Eye (tissue), 1 donor: Measurements from ENCODE around the gene ALMS1.
"Not testable (repeated sequence)": the region's sequence is repeated elsewhere in the genome, so short reads cannot be mapped to it uniquely, and the experiment has no call there.

Experiments
- DNase-seq: peaks from one replicate; pipeline ENCODE4 v3.0.0-alpha.2; 2015

Gene ALMS1

DNA sequence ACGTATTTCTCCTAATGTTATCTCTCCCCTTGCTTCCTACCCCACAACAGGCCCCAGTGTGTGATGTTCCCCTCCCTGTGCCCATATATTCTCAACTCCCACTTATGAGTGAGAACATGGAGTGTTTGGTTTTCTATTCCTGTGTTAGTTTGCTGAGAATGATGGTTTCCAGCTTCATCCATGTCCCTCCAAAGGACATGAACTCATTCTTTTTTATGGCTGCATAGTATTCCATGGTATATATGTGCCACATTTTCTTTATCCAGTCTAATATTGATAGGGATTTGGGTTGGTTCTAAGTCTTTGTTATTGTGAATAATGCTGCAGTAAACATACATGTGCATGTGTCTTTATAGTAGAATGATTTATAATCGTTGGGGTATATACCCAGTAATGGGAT, 119.2 kb downstream of the ALMS1 start:
- not testable (repeated sequence) for DNase-seq

- not testable (repeated sequence) for DNase-seq
Observed at GRCh38 chr2:73510470-73510869, 124.8 kb downstream of the ALMS1 start.

DNA sequence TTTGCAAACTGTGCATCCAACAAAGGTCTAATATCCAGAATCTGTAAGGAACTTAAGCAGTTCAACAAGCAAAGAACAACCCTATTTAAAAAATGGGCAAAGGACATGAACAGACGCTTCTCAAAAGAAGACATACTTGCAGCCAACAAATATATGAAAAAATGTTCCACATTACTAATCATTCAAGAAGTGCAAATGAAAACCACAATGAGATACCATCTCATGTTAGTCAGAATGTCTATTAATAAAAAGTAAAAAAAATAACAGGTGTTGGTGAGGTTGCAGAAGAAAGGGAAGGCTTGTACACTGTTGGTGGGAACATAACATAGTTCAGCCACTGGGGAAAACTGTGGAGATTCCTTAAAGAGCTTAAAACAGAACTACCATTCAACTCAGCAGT, 130.4 kb downstream of the ALMS1 start:
- no peak for DNase-seq

DNA sequence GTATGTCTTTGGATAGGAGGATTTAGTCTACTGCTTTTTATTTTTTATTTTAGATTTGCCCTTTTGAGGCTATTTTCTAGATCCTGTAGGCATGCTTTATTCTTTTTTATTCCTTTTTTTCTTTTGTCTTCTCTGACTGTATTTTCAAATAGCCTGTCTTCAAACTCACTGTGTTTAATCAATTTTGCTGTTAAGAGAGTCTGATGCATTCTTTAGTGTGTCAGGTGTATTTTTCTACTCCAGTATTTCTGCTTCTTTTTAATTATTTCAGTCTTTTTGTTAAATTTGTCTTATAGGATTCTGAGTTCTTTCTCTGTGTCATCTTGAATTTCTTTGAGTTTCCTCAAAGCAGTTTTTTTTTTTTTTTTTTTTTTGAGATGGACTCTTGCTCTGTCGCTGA, 143.1 kb downstream of the ALMS1 start:
- no peak for DNase-seq

GRCh38 chr2:73530773-73531172, 145.1 kb downstream of the ALMS1 start:
- not testable (repeated sequence) for DNase-seq

DNA sequence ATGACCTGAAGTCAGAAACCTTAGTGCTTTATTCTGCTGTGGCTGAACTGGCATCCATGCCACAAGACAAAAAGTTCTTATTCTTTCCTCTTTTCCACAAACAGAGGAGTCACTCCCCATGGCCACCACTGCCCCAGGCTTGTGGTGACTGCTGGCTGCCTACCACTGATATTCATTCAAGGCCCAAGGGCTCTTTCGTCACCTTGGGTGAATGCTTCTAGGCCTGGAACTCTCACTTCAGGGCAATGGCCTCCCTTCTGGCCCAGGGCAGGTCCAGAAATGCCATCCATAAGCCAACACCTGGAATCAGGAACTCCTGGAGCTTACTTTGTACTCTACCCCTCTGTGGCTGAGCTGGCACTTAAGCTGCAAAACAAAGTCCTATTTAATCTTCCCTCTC, 146.7 kb downstream of the ALMS1 start:
- no peak for DNase-seq

DNA sequence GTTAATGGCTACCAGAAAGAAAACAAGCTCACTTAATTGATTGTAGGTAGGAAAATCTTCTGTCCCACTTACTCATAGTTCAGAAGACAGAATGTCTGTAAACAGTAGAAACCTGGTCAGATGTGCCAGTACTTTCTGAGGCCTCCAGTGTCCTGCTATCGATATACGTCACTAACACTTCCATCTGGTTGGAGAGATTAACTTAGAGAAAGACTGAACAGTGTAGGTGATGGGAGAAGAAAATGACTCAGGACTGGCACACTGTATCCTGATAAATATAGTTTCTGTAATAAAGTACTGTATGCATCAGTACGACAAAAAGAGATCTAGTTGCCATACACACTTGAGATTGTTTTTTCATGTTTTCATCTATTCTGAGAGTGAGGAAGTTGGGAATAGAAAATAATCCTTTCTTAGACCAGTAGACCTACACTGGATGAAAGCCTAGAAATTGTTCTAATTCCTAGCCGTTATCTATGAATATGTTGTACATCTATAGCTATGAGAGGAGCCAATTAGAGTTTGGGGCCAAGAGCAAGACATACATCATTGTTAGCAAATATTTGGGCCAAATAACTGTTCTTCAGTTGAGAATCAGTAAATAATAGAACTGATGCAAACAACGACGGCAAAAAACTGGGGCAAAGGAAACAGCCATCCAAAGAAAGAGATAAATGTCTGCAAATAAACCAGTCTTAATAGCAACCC, 150.7 kb downstream of the ALMS1 start:
- no peak for DNase-seq

- peak; percentile 15 for DNase-seq
Observed at GRCh38 chr2:73560875-73561274, 175.2 kb downstream of the ALMS1 start.

- DNase-seq: no peak
Observed at GRCh38 chr2:73561422-73561821, 175.8 kb downstream of the ALMS1 start.

DNA sequence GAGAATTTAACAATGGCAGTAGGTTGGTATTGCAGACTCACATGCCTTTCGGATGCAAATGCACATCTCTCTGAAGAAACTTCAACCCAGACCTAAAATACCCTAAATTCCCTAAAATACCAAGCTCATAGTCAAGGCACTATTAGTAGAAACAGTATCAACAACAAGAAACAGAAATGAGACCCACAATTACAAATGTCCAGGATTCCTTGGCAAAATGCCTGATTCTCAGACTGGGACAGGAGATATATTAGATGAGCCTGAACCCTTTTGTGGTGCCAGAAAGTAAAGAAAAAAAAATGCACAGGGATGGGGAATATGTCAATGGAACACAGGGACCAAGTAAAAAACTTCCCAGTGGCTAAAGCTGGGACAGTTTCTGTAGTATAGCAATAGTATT, 179.3 kb downstream of the ALMS1 start:
- no peak for DNase-seq

- DNase-seq: no peak
Observed at GRCh38 chr2:73566288-73566878, 180.7 kb downstream of the ALMS1 start.

DNA sequence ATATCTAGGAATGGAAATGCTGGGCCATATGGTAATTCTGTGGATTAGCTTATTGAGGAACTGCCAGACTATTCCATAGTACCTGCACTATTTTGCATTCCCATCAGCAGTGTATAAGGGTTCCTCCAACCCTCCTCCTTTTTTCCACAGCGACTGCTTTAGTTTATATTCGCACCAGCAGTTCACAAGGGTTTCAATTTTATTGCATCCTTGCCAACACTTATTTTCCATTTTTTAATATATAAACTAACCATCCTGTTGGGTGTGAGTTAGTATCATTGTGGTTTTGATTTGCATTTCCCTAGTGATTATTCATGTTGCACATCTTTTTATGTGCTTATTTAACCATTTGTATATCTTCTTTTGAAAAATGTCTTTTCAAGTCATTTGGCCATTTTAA, 189.6 kb downstream of the ALMS1 start:
- DNase-seq: no peak

GRCh38 chr2:73582364-73582763, 196.7 kb downstream of the ALMS1 start:
- DNase-seq: no peak

- no peak for DNase-seq
Observed at GRCh38 chr2:73588177-73588576, 202.5 kb downstream of the ALMS1 start.

DNA sequence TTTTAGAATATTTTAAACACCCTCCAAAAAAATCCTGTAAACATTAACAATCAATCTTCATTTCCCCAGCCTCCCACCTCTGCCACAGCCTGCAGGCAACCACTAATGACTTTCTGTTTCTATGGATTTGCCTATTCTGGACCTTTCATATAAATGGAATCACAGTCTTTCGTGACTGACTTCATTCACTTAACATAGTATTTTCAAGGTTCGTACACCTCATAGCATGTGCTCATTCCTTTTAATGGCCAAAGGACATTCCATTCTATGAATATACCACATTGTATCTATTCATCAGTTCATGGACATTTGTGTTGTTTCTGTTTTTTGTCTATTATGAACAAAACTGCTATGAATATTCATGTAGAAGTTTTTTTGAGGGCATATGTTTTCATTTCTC, 208.0 kb downstream of the ALMS1 start:
- no peak for DNase-seq

GRCh38 chr2:73594251-73594650, 208.6 kb downstream of the ALMS1 start:
- no peak for DNase-seq

DNA sequence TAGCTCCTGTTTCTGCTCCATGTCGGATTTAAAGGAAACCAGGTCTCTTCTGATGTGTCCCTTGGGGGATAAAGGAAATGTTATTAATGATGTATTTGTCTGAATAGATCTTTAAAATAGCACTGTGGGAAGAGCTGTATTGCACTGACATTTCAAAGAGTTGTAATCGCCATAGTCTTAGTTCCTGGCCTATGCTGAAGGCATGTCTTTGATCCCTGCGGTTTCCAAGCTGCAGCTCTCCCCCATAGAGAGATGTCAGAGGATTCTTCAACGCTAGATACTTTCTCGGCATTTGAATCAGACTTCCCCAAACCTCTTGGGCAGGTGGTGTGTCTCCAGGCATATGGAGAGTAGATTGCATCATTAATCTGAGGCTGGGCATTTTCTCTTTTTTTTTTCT, 216.1 kb downstream of the ALMS1 start:
- no peak for DNase-seq

DNA sequence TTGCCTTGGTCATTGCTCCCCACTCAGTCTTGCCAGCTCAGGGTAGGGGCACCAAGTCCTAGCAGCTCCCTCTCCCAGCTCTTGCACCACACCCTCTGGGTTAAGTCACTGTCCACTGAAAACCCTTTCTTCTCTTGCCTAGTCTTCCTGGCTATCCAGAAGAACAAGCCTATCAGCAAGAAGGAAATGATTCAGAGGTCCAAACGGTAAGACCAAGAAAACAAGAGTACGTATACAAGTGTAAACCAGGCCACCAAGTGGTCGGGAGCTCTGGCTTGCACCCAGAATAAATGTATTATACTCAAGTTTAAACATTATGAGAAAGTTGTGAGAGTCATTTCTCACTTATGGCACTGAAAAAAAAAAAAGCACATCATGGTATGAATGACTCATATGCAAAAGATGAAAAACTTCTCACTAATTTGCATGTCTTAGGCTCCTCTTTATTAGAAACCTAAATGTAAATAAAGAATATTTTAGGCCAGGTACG, 217.5 kb downstream of the ALMS1 start:
- DNase-seq: not testable (repeated sequence)

DNA sequence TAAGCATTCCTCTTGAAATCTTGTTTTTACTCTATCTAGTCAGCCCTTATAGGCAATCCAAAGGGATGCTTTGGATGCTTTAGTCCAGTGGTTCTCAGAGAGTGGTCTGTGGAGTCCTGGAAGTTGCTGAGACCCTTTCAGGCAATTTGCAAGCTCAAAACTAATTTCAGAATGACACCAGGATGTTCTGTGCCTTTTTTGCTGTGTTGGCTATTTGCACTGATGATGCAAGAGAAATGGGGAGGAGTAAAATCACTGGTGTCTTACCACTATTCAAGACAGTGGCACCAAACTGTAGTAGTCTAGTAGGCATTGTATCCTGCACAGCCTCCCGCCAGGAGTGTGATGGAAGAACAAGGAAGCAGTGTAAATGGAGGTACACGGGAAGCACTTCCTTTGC, 219.0 kb downstream of the ALMS1 start:
- not testable (repeated sequence) for DNase-seq

DNA sequence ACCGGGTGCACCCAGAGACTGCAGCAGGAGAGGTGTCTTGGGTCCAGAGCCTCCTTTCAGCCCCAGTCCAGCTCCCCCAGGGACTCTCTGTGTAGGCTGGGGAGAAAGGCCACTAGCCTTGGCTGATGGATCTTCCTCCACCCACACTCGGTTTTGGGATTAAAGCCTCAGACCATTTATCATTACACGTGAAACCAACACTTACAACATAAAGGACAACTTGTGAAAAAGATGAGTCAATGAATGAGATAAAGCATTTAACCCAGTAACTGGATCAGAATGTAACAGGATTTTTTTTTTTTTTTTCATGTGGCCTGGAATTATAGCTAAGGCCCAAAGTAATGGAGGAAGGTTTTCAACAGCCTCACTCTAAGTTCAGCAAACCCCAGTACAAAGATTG, 224.5 kb downstream of the ALMS1 start:
- no peak for DNase-seq

DNA sequence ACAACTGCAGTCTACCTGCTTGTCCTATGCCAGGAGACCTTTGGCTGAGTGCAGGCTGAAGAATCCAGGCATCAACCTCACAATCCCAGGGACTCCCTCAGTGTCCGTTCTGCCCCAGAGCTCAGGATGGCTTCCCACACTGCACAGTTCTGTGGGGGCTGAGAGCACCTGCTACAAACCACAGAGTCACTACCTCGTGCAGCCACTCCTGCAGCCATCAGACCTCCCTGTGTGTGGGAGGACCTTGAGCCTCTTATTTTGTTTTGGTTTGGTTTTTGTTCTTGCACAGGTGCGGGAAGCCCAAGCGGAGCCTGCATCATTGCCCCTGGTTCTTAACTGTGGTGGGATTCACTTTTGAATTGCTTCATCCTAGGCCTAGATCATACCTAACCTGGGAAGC, 225.6 kb downstream of the ALMS1 start:
- no peak for DNase-seq

- no peak for DNase-seq
Observed at GRCh38 chr2:73611867-73612266, 226.2 kb downstream of the ALMS1 start.

- no peak for DNase-seq
Observed at GRCh38 chr2:73614105-73614504, 228.5 kb downstream of the ALMS1 start.

DNA sequence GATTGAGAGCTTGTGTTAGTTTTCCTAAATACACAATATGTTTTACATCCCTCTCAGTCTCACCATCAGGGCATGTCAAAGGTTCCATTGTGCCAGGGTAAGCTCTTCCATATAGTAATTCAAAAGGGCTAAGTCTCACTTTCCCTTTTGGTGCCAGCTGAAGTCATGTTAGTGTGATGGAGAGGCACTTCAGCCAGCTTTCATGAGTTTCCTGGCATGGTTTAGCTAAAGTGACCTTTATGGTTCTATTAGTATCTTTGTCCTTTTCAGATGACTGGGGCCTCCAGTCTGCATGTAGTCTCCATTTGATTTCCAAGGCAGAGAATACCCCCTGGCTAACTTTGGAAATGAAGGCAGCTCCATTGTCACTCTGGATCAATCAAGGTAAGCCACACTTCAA, 229.4 kb downstream of the ALMS1 start:
- no peak for DNase-seq

- DNase-seq: not testable (repeated sequence)
Observed at GRCh38 chr2:73619925-73620324, 234.3 kb downstream of the ALMS1 start.
